CD14-positive monocyte (primary cell): ENCODE data around the gene INPP5B. TPM values are rescaled to one million over a fixed set of nuclear protein-coding genes. Genes with fewer than 3 reads are reported as not detected.

ENCODE experiments used
- DNase-seq, 3 donors: peaks; one replicate each; pipeline ENCODE4 v3.0.0-alpha.2; 2011 to 2022
- H2AFZ ChIP-seq: 2 replicates; pipeline ENCODE4 v1.6.0; 2012; ENCODE audit warnings: mild to moderate bottlenecking, low read depth, low read length, inconsistent platforms; ENCODE audit not compliant: insufficient read depth, poor library complexity, severe bottlenecking
- H3K27ac ChIP-seq, 2 donors: 1 replicate in 1 of 2; 2 replicates in 1 of 2; pipeline ENCODE4 v1.5.1; 2012 to 2013; ENCODE audit warnings: low read length in 2 of 2, control low read depth in 1 of 2, inconsistent platforms in 1 of 2, low read depth in 1 of 2, mild to moderate bottlenecking in 1 of 2
- H3K27me3 ChIP-seq, 2 donors: one replicate each; pipeline versions ENCODE4 v1.6.0 to v1.6.1; 2011 to 2013; ENCODE audit warnings: low read length in 2 of 2; ENCODE audit not compliant: control insufficient read depth in 2 of 2, insufficient read depth in 2 of 2
- H3K36me3 ChIP-seq, 2 donors: replicated peaks in 1 of 2; 1 replicate in 1 of 2; 2 replicates in 1 of 2; pipeline versions ENCODE4 v1.5.1 to v1.6.1; 2012 to 2013; ENCODE audit warnings: low read length in 2 of 2, control low read depth in 1 of 2, inconsistent platforms in 1 of 2, mild to moderate bottlenecking in 1 of 2; ENCODE audit not compliant: insufficient read depth in 2 of 2, control insufficient read depth in 1 of 2
- H3K4me1 ChIP-seq, 2 donors: 1 replicate in 1 of 2; 2 replicates in 1 of 2; pipeline versions ENCODE4 v1.5.1 to v1.6.1; 2012 to 2013; ENCODE audit warnings: low read length in 2 of 2, control low read depth in 1 of 2, inconsistent platforms in 1 of 2, mild to moderate bottlenecking in 1 of 2, moderate library complexity in 1 of 2; ENCODE audit not compliant: insufficient read depth in 2 of 2, control insufficient read depth in 1 of 2
- H3K4me2 ChIP-seq: replicated peaks from 2 replicates; pipeline ENCODE3; 2012; ENCODE audit warnings: low read length, moderate library complexity, mild to moderate bottlenecking; ENCODE audit not compliant: poor library complexity, severe bottlenecking; ENCODE audit errors: extremely low read depth
- H3K4me3 ChIP-seq, 3 experiments: fragments of 200-600 bp in 1 of 3; sonication (generic) in 1 of 3; replicated peaks in 1 of 3; 1 replicate in 2 of 3; 2 replicates in 1 of 3; pipeline ENCODE4 v1.5.1; 2011 to 2013; ENCODE audit warnings: low read length in 3 of 3, mild to moderate bottlenecking in 3 of 3, control low read depth in 2 of 3, low read depth in 2 of 3, inconsistent platforms in 1 of 3, moderate library complexity in 1 of 3
- H3K79me2 ChIP-seq: 2 replicates; pipeline ENCODE4 v1.6.0; 2012; ENCODE audit warnings: mild to moderate bottlenecking, control low read depth, inconsistent platforms, low read length, moderate library complexity; ENCODE audit not compliant: insufficient read depth
- H3K9ac ChIP-seq: 2 replicates; pipeline ENCODE4 v1.6.0; 2017; ENCODE audit warnings: low read length, mild to moderate bottlenecking; ENCODE audit not compliant: insufficient read depth, poor library complexity, severe bottlenecking
- H3K9me3 ChIP-seq, 2 donors: replicated peaks in 1 of 2; 1 replicate in 1 of 2; 2 replicates in 1 of 2; pipeline versions ENCODE4 v1.5.1 to v1.6.1; 2012 to 2013; ENCODE audit warnings: low read length in 2 of 2, control low read depth in 1 of 2; ENCODE audit not compliant: control insufficient read depth in 1 of 2, insufficient read depth in 1 of 2
- H4K20me1 ChIP-seq: 2 replicates; pipeline ENCODE4 v1.6.0; 2012; ENCODE audit warnings: mild to moderate bottlenecking, low read length, control low read depth, moderate library complexity; ENCODE audit not compliant: insufficient read depth
- H3K27ac Mint-ChIP-seq, 7 donors: one replicate each; pipeline ENCODE4 v1.8.0; 2020; ENCODE audit warnings: mild to moderate bottlenecking in 7 of 7, mixed read lengths in 7 of 7, moderate library complexity in 6 of 7, inconsistent platforms in 2 of 7
- H3K27me3 Mint-ChIP-seq, 3 donors: one replicate each; pipeline ENCODE4 v1.8.0; 2021 to 2022; ENCODE audit warnings: low read depth in 3 of 3, mild to moderate bottlenecking in 3 of 3, mixed read lengths in 3 of 3, moderate library complexity in 3 of 3, inconsistent platforms in 1 of 3
- H3K36me3 Mint-ChIP-seq, 2 donors: one replicate each; pipeline ENCODE4 v1.8.0; 2020; ENCODE audit warnings: mixed read lengths in 2 of 2, inconsistent platforms in 1 of 2, mild to moderate bottlenecking in 1 of 2
- H3K4me1 Mint-ChIP-seq: one replicate; pipeline ENCODE4 v1.8.0; 2020; ENCODE audit warnings: mild to moderate bottlenecking, mixed read lengths
- H3K4me3 Mint-ChIP-seq, 2 donors: one replicate each; pipeline ENCODE4 v1.8.0; 2020; ENCODE audit warnings: mild to moderate bottlenecking in 2 of 2, mixed read lengths in 2 of 2, moderate library complexity in 1 of 2
- H3K9me3 Mint-ChIP-seq, 7 donors: one replicate each; pipeline ENCODE4 v1.8.0; 2020 to 2022; ENCODE audit warnings: mixed read lengths in 7 of 7, mild to moderate bottlenecking in 6 of 7, moderate library complexity in 6 of 7, inconsistent platforms in 2 of 7
- CTCF ChIP-seq: fragments of 200-600 bp; IDR thresholded peaks from one replicate; pipeline ENCODE4 v1.8.0; 2022; ENCODE audit warnings: antibody characterized with exemption, mild to moderate bottlenecking
- WGBS: methylation state at CpG from one replicate; pipeline ENCODE4 v1.1.5; 2013; ENCODE audit warnings: missing lambda C conversion rate; ENCODE audit not compliant: insufficient coverage; 5-methylcytosine and 5-hydroxymethylcytosine counted together
- intact Hi-C, 2 donors: fragments of 100-400 bp; cut with micrococcal nuclease; formaldehyde crosslinking; loops; one replicate each; pipeline versions ENCODE4 v1.15.0 to v1.15.1; 2023
- polyA plus RNA-seq, 3 donors: library from polyadenylated mRNA; depleted of rRNA in 1 of 3; unstranded in 2 of 3; stranded (reverse) in 1 of 3; fragments of 300-500 nt in 2 of 3; fragments of >200 nt in 1 of 3; fragmentation: Illumina TruSeq in 2 of 3; gene quantifications; 1 replicate in 2 of 3; 2 replicates in 1 of 3; pipeline ENCODE4 v1.2.3, GENCODE V29; 2012 to 2021

Gene INPP5B
- polyA plus RNA-seq, 3 donors: 3.0 to 13.1 (median 5.8) TPM

DNA sequence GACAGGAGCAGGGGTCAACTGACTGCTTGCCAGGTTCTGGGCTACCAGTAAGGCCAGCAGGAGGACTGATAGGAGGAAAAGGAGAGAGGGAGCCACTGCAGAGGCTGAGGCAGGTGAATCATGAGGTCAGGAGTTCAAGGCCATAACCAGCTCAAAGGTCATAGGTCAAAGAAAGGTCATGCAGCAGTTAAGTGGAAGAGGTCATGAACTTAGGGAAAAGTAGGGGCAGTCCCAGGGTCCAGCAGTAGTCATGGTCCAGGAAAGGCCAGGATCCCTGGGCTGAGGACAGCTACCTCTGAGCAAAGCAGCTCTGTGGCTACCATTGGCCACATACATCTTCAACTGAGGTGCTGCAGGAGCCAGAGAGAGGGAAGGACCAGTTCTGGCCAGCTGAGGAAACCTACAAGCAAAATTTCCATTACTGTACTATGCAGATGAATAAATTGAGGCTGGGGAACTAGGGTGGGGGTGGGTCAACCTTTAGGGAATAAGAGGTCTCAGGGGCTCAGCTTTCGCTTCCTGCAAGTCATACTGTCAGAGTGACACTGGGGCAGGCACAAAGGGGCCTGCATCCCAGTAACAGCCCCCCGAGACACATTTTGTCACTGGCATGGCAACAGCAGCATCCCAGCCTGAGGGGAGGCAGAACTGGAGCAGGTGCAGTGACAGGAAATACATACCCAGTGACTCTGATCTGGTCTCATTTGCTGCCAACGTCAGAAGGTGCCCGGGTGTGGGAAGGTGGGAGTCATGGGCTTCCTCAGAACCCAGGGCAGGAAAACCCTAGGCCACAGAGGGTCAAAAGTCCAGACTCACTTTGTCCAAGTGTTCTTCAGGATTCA lies 5.2 kb upstream of the INPP5B start:
- peaks cover 4 to 6% of the 10 kb centered on the region in 2 donors for H3K36me3 ChIP-seq
- H3K27me3 ChIP-seq: no peaks in the 10 kb centered on the region
- peaks cover 26% of the 10 kb centered on the region for H3K4me1 Mint-ChIP-seq
- no peak for DNase-seq
- no peaks in the 10 kb centered on the region for H3K9me3 Mint-ChIP-seq
- no peak overlapping the region for H2AFZ ChIP-seq
- peak overlapping the region; percentile 8 for H3K9ac ChIP-seq
- H3K4me1 ChIP-seq: peaks cover 16 to 19% of the 10 kb centered on the region in 2 donors
- H3K4me3 ChIP-seq: no peak overlapping the region
- no peaks in the 10 kb centered on the region for H3K9me3 ChIP-seq
- TF ChIP-seq CTCF: no peak
- 78% methylated on average over 2 of the region's 4 CpGs for WGBS
- intact Hi-C loops: no loop called here
- H3K79me2 ChIP-seq: no peaks in the 10 kb centered on the region
- H3K36me3 Mint-ChIP-seq: peaks cover 6 to 11% of the 10 kb centered on the region in 2 donors
- H3K27ac ChIP-seq: no peak overlapping the region
- no peak overlapping the region for H3K4me2 ChIP-seq
- H3K27ac Mint-ChIP-seq: no peak overlapping the region
- H3K4me3 Mint-ChIP-seq: no peak overlapping the region
- peaks cover 0 to 2% (median 0%) of the 10 kb centered on the region in 3 donors for H3K27me3 Mint-ChIP-seq
- H4K20me1 ChIP-seq: no peaks in the 10 kb centered on the region

GRCh38 chr1:37951041-37951782 lies 4.4 kb upstream of the INPP5B start:
- Mint-ChIP-seq H3K4me1 (peaks cover 33% of the 10 kb centered on the region), H3K36me3 (peaks cover 2 to 4% of the 10 kb centered on the region in 2 donors), H3K4me3 (no peak overlapping the region), H3K9me3 (no peaks in the 10 kb centered on the region), H3K27ac (peak overlapping the region in 2 of 7 donors; percentile 19 to 63), H3K27me3 (peaks cover 0 to 2% (median 0%) of the 10 kb centered on the region in 3 donors)
- peak overlapping the region; percentile 8 for H3K9ac ChIP-seq
- H3K9me3 ChIP-seq: no peaks in the 10 kb centered on the region
- no peak overlapping the region for H2AFZ ChIP-seq
- H3K36me3 ChIP-seq: no peaks in the 10 kb centered on the region
- WGBS: 90% methylated on average over 2 of the region's 11 CpGs
- peaks cover 23 to 25% of the 10 kb centered on the region in 2 donors for H3K4me1 ChIP-seq
- no peak overlapping the region for H3K4me2 ChIP-seq
- H3K27ac ChIP-seq: no peak overlapping the region
- H4K20me1 ChIP-seq: no peaks in the 10 kb centered on the region
- no peak for TF ChIP-seq CTCF
- intact Hi-C loops: no loop called here
- no peaks in the 10 kb centered on the region for H3K27me3 ChIP-seq
- peaks cover 5% of the 10 kb centered on the region for H3K79me2 ChIP-seq
- no peak overlapping the region for H3K4me3 ChIP-seq
- peak in 2 of 3 donors; percentile 9 to 42 for DNase-seq
